Stimulated activated CD4-positive, alpha-beta T cell treated with anti-CD3 and anti-CD28 coated beads, Interleukin-1b, Interleukin-23, amount 100 ng/mL, for 4 hours (primary cell): ENCODE measurements around the gene CDK11B.
A peak's percentile ranks its signal among the peaks of the same experiment; 100 is the strongest.

Source experiments
- DNase-seq, 2 donors: peaks; one replicate each; pipeline ENCODE4 v3.0.0-alpha.2; 2020; ENCODE audit warnings: low read depth in 2 of 2

The CDK11B gene

DNA sequence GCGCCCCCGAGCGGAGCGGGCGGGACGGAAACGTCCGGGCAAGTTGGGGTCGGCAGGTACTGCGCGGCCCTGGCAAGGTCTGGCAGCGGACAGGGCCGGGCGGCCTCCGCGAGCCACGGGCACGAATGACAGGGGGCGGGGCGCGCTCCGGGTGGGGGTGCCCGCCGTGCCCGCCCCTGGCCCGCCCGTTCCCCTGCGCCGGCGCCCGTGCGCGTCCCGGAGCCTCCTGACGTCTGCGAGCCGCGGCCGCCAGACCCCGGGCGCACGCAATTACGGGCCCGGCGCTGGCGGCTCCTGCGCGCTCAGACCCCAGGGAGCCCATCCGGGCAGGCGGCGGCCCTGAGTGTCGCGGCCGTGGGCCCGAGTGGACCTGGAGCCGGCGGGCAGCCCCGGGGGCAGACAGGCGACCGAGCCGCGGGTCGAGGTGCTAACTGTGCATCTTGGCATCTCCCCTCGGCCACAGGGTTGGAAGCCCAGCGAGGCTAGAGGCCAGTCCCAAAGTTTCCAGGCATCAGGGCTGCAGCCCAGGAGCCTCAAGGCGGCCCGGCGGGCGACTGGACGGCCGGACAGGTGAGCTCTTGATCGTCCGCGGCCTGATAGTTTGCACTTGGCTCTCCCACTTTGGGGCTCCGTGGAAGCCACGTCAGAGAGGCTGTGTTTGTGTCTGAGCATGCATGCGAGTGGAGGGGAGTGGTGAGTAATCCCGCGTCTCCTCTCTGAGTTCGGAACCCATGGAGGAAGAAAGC lies 42.6 kb downstream of the CDK11B start:
- DNase-seq: peak in 1 of 2 donors; percentile 47

DNA sequence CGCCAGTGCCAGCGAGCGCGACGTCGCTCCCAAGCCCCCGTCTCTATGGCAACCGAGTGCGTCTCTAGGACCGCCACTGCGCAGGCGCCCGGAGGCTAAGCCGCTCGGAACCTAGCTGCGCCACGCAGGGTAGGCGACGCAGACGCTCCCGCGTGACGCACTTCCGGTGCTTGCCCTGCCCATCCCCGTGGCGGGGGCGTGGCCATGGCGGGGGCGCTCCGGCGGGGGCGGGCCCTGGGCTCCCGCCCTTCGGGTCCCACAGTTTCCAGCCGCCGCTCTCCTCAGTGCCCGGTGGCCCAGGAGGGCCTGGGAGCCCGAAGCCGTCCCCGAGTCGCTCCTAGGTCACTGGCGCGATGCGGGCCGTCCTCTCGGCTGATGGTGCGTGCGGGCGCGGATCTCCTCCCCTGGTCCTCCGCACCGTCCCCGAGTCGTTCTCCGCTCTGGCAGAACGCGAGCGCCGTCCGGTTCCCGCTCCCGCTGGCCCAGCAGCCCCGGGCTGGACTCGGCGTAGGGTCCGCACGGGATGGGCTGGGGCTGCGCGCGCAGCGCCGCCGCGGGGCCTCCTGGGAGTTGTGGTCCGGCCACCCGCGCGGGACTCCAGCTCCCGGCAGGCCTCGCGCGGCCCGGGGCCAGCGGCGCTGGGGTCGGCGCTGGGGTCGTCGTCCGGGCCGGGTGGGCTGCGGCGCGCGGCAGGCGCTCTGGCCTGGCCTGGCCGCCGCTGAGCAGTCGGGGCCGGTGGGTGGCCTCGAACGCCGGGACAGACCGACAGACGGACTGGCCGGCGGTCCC lies 43.4 kb downstream of the CDK11B start, which contains the start of gene MIB2:
Gene MIB2 (plus strand): TSS at position 245 of the 789 bp plus-strand sequence. CDS start 7,953 bp downstream, outside the sequence.
- peak; percentile 95 to 97 for DNase-seq

DNA sequence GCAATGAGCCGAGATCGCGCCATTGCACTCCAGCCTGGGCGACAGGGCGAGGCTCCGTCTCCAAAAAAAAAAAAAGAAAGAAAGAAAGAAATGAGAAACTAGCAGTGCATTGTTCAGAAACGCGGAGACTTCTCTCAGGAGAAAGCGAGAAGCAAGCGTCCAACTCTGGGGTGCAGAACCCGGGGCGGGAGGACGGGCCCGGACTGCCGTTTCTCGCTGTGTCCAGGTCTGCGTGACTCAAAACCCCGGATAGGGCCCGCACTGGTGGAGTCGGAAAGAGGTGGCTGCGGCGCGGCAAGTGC lies 43.9 kb downstream of the CDK11B start:
- DNase-seq: no peak

DNA sequence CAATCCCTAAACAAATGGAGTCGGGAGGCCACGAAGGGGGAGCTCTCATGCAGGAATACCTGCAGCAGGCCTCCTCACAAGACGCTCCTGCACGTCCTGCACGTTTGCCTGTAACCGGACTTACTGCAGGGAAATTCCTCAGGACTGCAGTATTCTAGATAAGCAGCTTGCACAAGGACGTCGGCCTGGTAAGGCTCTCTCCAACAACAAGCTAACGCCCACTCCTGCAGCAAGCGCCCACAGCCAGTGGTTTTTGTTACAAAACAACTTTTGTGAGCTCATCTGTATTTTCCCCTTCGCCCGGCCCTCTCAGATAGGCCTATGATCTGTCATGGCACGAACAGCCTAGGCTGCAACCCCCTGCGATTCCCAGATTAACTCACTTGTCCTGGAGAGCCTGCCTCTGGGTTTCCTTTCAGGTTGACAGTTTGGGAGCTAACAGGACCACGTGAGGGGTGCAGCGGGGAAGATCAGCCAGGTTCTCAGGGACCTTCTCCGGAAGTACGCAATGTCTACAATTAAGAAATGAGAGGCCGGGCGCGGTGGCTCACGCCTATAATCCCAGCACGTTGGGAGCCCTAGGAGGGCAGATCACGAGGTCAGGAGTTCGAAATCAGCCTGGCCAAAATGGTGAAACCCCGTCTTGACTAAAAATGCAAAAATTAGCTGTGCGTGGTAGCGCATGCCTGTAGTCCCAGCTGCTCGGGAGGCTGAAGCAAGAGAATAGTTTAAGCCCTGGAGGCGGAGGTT lies 44.4 kb downstream of the CDK11B start:
- peak in 1 of 2 donors; percentile 39 for DNase-seq

DNA sequence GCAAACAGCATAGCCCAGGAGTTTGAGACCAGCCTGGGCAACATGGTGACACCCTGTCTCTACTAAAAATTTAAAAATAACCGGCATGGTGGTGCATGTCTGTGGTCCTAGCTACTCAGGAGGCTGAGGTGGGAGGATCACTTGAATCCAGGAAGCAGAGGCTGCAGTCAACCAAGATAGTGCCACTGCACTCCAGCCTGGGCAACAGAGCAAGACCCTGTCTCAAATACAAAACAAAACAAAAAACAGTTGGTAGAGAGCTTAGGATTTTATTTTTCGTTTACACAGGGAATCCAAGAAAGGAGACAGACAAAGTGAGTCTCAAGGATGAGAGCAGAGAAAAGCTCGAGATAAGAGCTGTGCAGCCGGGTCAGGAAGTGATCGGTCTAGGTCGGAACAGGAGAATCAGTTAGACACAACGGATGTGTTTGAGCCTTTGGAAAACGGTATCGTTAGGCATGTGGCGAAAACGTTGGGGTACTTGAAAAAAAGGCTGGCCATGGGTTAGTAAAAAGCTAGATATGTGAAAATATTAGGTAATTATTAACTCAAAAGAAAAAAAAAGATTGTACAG lies 45.2 kb downstream of the CDK11B start:
- no peak for DNase-seq

DNA sequence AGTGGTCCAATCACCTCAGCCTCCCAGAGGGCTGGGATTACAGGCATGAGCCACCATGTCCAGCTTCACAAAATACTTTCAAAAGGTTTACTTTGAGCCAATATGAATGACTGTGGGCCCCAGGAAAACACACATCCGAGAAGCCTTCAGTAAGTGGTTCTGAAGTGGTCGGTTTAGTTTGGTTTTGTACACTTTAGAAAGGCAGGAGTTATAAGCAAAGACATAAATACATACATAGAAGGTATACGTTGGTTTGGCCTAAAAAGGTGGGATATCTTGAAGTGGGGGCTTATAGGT lies 46.8 kb downstream of the CDK11B start:
- no peak for DNase-seq

DNA sequence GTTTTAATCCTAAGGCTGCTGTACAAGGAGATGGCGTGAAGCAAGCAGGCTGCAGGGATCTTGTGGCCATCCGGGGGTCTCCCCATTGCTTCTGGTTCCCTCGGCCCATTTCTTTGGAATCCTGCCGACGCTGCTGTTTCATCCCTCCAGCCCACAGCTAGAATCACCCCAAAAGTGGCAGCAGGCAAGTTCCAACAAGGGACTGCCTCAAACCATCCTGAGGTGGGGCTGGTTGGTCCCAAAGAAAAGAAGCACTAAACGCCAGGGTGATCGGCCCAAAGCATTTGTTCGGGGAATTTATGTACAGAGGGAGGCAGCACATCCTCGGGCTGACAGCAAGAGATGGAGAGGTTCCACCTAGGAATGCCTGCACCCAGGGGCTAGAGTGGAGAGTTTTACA lies 48.0 kb downstream of the CDK11B start:
- DNase-seq: no peak

DNA sequence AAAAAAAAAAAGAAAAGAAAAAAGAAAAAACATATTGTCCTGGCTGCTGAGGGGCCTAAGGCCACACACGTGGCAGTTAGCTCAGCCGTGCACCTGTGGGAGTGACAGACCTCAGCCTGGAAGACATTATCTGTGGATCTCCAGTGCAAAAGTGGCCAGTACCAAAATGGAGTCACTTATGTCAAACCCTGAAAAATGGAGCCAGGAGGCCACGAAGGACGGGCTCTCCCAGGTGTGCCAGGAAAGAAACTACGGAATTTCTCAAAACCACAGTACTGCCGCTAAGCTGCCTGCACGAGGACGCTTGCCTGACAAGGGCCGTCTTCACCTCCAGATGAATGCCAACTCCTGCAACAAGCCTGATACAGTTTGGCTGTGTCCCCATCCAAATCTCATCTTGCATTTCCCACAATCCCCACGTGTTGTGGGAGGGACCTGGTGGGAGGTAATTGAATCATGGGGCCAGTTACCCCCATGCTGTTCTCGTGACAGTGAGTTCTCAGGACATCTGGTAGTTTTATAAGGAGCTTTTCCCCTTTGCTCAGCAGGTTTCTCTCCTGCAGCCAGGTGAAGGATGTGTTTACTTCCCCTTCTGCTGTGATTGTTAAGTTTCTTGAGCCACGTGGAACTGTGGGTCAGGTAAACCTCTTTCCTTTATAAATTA lies 48.9 kb downstream of the CDK11B start:
- no peak for DNase-seq

DNA sequence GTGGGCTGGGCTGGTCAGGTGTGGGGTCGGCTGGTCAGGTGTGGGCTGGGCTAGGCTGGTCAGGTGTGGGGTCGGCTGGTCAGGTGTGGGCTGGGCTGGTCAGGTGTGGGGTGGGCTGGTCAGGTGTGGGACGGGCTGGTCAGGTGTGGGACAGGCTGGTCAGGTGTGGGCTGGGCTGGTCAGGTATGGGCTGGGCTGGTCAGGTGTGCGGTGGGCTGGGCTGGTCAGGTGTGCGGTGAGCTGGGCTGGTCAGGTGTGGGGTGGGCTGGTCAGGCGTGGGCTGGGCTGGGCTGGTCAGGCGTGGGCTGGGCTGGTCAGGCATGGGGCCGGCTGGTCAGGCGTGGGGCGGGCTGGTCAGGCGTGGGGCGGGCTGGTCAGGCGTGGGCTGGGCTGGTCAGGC lies 52.6 kb downstream of the CDK11B start:
- no peak for DNase-seq

DNA sequence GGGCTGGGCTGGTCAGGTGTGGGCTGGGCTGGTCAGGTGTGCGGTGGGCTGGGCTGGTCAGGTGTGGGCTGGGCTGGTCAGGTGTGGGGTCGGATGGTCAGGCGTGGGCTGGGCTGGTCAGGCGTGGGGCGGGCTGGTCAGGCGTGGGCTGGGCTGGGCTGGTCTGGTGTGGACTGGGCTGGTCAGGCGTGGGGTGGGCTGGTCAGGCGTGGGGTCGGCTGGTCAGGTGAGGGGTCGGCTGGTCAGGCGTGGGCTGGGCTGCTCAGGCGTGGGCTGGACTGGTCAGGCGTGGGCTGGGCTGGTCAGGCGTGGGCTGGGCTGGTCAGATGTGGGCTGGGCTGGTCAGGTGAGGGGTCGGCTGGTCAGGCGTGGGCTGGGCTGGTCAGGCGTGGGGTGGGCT lies 53.1 kb downstream of the CDK11B start:
- no peak for DNase-seq

DNA sequence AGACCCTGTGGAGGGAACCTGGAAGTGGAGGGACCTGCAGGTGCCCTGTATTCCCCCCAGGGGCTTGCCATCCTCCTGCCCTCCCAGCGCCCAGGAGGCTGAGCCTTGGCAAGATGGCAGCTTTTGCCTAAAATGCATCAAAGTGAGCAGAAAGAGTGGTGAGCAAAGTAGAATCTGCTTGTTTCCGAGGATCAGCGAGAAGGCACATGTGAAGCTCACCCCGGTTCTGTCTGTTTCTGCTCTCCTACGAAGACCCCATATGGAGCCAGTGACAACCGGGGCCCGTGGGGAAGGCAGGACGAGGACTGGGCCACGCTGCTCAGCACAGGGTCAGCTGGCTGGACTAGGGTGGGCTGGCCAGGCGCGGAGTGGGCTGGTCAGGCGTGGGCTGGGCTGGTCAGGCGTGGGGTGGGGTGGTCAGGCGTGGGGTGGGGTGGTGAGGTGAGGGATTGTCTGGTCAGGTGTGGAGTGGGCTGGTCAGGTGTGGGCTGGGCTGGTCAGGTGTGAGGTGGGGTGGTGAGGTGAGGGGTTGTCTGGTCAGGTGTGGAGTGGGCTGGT lies 53.7 kb downstream of the CDK11B start:
- no peak for DNase-seq

DNA sequence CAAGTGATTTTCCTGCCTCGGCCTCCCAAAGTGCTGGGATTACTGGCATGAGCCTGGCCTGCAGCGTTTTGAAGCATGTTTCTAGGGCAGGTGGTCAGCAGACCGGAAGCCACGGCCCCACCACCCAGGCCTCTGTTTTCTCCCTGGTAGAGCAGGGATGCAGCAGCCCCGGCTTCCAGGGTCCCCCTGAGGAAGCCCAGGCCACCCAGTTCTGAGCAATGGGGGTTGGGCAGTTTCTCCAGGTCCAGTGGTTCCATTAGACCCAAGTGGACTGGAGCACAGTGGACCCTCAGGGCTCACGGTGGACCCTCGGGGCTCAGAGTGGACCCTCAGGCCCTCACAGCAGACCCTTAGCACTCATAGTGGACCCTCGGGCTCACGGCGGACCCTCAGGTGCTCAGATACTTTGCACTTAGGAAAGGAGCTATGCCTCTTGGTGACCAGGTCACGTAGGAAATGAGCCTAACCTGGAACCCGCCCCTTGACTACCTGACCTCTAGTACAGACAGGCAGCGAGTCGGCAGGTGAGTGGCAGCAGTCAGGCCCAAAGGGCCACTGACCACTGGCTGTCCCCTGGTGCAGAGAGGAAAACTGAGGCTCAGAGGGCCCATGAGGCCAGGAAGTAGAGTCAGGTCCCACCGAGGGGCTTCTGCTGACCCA lies 54.3 kb downstream of the CDK11B start:
- DNase-seq: no peak

DNA sequence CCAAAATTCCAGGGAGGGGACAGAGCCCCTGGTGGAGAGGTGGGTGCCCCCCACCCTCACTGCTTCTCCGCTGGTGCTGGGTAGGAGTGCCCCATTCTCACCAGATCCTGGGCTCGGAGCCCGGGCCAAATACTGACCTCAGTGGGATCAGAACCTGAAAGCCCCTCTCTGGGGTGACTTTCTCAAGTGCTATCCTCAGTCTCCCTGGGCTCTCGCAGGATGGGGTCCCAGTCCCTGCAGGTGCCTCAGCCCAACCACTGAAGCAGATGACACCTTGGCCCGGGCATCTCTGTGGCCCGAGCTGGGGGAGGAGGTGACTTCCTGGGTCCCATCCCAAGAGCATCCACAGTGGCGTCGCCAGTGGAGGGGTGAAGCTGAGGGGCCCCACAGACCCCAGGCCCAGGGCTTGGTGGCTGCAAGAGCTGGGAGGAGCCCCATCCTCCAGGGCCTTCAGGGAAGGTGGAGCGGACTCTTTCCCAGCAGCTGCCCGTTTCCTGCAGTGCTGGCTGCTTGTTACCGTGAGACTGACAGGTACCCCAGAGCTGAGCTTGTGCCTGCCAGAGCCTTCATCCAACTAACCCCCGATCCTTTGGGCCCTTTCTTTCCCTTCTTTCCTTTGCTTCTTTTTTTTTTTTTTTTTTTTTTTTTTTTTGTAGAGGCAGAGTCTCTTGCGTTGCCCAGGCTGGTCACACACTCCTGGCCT lies 55.0 kb downstream of the CDK11B start:
- DNase-seq: no peak

DNA sequence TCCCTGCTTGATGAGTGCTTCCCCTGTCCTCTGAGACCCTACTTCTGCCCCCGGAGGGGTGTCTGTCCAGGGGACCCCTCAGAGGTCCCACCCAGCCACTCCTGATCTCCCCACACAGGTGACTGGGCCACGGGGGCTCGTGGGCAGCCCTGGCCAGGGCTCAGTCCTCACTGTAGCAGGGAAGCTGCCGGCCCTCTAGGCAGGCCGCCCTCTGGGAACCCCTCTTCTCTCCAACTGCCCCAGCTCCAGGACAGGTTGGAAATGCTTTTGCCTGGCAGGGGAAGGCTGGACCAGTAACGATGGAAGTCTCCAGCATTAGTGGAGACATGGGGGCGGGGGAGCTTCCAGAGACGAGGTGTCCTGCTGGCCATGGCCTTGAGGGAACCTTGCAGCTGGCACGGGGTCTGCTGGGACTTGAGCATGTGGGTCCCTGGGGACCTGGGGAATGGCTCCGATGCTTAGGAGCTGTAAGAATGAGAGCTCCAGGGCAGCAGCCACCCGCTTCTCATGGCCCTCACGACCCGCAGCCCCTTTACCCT lies 55.8 kb downstream of the CDK11B start:
- no peak for DNase-seq

DNA sequence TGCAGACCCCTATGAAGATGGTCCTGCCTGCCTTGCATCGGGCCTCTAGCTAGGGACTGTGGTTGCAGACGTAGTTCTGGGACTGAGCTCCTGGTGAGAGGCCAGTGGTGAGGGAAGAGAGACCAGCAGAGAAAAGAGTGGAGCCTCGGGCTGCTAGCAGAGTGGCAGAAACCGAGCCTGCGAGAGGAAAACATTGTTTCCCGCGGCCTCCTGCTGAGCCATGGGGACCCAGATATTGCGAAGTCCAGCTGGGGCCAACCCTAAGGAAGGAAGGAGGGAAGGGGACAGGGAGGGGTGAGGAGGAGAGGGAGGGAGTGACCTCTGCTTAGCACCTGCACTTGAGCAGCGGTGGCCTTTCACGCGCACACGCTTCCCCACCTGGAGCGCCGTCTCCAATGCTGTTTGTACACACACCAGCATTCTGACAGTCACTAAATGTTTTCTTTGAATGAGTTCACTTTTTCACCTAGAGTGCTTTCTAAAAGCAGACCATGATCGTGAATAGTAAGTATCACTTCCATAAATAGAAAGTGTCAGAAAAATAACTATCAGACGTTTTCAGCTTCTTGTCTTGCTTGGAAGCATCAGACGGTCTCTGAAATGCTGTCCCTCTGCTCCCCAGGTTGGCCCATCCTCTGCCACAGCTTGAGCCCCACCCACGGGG lies 56.4 kb downstream of the CDK11B start:
- DNase-seq: no peak

DNA sequence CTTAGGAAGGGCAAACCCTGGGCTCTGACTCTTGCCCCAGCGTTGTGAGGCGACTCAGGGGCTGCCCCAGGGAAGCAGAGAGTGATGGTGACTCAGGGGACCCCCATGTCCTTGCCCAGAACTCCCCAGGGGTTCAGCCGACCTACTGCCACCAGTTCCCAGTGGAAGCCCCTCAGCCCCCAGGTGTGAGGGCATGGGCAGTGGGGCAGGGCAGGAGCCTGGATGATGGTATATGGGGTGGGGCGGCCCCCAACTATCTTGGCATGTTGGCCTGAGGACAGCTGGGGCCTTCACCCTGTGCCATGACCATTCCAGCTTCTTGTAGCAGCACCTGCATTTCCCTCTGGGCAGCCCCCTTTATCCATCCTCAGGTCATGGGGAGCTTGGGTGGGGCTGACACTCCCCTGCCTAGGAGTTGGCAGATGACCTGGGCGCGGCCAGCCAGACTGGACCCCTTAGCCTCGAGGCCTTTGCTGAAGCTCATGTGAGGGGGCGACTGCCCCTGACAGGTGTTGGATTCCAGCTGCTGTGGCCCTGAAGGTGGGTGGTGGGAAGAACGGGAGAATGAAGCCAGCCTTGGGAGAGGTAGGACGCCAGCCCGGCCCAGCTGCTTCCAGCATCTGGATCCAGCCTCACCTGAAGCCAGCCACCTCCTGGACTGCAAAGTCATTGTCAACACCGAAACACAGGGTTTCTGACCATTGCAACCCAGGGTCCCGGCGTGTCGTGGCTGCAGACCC lies 57.1 kb downstream of the CDK11B start:
- no peak for DNase-seq

DNA sequence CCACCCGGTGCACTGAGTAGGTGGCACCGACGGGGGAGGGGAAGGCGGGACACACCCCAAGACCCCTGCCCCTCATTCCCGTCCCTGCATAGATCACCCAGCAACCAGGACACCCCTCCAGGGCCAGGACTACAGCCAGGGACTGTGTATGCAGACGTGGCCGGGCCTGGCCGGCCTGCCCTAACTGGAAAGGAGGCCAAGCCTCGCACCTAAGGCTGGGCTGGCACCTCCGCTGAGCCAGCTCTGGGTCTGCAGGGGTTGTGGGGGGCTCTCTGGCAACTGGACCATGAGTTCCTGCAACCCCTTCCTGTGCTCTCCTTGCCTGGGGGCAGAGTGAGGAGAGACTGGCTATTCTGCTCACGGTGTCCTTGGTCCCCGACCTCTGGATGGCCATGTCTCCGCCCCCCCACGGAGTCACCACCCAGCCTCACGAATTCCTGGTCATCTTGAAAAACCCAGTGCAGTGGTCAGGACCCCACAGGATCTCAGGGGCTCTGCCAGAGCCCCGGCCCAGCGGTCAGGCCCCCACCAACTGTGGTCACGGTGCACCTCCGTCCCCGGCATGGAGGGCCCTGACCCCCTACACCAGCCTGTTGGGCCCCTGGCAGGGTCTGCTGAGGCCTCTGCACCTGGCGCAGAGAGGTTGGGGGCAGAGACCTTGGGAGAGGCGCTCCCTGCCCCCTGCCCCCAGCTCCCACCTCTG lies 57.8 kb downstream of the CDK11B start:
- DNase-seq: no peak
